GM18873 (cell line): ENCODE measurements around the gene PDE8A.

Experiments used
- ATAC-seq: cut with Tn5 transposase; IDR thresholded peaks from one replicate; pipeline ENCODE4 v1.9.1; 2021; ENCODE audit warnings: mild to moderate bottlenecking, moderate library complexity, moderate number of reproducible peaks; ENCODE audit not compliant: unreplicated experiment, low FRiP score

PDE8A gene

DNA sequence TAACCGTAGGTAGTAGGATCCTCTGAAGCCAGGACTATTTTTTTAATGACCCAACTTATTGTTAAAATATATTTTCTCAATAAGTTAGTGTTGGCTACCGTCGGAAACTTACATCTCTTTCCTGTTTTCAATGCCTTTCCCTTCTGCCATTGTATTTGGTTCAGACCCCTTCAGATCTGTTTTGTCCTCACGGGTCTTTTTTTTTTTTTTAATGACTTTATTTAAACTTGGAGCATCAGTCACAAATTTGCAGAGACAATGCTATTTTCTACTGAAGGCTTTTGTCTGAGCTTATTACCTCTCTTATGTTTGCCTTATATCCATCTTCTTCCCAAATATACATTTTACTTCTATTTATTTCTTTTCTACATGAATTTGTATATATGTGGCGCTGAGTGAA, 47.6 kb downstream of the PDE8A start:
- ATAC-seq, result no peak

DNA sequence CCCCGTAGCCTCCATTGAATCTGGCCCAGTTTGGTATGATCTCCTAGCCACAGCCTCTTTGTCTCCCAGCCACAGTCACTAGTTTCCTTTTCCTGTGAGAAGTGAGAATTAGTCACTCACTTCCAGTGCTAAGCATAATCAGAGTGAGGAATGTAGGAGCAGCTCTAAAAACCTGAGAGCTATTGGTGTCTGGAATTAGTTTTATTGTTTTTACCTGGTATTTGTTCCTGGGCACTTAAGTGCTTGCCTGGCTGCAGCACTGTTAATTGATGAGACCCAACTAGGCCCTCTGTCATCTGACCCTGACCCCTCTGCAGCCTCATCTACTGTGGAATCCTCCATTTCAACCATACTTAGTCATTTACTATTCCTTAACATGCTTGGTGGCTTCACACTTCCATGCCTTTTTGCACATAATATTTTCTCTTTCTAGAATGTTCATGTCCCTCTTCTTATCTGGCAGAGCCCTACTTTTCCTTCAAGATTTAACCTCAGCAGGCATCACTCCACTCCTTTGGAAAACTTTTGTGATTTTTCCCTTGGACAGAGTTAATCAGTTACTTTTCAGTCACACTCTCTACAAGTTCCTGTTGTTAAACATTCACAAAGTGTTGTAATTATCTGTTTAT, 48.8 kb downstream of the PDE8A start:
- ATAC-seq, result no peak

DNA sequence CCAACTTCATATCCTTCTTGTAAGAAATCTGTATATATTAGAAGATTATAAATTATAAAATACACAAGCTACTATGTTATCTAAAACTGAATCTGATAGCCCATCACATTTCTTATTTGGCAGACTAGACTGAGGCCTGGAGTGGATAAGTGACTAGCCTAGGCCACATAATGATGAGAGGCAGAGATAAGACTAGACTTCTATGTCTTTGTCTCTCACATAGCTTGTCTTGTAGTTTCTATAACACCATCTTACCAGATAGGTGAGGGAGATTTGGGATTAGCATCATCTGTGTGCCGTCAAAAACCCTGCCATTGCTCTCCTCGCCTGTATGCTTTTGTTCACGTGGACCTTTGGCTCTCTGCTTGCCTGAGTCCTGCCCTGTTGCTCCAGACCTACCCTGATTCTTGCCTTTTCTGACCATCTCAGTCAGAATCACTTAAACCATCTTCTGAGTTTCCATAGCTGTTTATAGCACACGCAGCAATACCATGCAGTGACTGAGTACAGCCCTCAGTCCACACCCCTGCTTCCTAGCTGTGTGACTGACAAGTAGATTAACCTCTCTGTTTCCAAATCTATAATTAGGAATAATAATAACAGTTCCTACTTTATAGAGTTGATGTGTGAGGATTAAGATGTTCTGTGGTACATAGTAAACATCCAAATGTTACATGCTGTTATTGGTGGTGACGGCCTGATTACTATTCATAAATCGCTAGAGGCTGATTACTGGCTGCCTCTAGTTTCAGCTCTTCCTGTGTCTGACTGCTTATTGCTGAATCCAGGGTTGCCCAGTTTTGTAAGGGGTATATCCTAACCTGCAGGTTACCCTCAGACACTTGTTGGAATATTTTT, 49.7 kb downstream of the PDE8A start:
- ATAC-seq, result no peak

DNA sequence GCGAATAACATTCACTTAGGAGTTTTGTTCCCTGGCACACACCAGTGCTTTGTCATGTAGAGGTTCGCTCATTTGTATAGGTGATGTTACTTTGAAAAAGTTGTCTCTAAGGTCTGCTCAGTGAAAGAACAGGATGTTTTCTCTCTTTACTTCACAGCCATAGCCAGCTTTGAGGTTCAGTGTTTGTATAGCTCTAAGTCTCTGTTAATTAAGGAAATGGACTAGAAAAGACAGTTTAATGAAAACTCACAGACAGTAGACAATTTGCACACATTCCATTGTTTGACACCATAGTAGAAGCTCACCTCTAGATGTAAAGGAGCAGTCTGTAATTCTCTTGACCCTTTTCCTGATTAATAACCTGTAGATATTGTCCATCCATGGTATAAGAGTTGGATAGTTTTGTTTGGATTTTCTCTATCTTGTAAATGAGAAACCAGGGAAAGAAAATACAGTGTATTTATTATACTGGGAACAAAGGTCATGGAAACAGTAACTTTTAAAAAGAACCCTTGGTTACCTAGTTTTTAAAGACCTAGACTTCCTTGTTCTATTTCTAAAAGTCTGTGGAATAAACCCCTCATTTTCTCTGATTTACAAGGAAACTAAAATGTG, 50.4 kb downstream of the PDE8A start:
- no peak for ATAC-seq

DNA sequence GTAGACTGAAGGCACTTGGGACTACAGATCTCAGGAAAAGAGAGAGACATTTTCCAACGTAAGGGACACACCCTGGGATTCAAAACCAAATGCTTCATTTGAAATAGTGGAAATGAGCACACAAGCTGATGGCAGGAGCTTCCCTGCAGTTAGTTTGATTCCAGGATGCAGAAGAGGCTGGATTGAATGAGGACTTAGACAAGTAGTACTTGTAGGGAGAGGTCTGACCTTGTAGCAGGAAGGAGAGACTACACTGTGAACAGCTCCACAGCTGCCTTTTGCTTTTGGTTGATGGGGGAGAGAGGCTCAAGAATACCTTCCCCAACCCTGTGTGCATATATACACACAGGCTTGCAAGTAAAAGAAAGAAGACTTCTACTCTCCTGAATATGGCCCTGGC, 51.5 kb downstream of the PDE8A start:
- ATAC-seq, result no peak

DNA sequence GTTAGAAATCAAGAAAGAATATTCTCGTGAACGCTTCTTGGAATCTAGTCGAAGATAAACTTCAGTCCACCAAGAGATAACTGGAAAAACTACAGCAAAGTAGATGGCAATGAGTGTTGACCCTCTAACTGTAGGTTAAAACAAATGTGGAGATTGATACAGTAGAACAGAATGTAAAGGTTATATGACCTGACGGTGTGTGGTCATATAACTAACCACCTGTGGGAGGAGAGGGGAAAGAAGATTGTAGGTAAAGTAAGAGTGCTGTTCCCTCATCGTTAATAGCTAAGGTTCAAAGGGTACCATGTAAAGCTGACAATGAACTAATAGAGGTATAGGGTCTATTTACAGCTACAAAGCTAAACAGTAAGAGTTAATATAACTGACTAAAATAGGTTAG, 52.6 kb downstream of the PDE8A start:
- no peak for ATAC-seq

DNA sequence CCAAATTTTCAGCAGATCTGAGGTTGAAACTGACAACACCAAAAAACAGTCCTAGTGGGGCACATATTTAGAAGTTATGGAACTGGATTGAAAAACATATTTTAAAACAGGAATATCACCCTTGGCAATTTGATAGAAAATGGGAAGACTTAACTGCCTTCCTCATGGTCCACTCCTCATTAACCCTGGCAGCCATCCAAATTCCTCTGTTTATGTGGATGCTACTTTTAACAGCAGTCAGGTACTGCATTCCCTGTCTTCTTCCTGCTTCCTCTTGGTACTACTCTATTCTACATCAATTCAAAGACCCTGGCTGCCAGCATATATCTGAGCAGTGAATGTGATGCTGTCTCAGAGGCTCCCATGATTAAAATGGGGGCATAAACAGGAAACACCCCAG, 54.3 kb downstream of the PDE8A start:
- ATAC-seq, result no peak

DNA sequence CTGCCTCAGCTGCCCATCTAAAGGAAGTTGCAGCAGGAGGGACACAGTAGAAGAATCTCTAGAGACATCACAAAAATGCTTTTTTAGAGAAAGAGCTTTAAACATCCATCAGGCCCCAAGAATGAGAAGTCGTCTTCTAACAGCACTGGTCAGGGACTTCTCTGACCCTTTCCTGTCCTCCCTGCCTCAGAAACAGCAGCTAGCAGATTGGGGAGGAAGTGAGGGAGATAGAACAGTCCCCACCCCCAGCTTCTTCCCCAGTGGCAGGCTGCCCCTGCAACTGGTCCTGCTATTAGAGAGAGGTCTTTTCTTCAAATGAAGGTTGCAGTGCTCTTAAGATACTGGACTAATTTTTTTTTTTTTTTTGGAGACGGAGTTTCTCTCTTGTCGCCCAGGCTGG, 55.1 kb downstream of the PDE8A start:
- ATAC-seq, result no peak

DNA sequence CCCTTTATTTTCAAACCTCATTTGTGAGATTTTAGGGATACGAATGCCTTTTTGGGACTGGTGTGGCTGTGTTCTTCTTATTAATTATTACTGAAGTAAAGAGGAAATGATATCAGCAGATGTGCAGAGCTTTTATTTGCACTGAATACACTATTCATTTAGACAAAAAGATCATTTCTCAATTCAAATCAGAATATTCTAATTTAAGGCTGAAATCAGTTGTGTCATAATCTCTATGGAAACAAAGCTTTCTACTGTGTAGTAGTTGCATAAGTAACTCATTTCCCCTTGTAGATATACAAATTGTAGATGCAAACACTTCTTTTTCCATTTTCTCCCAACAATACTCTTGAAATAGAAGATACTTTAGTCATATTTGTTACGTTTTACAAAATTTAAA, 56.0 kb downstream of the PDE8A start:
- ATAC-seq, result no peak

DNA sequence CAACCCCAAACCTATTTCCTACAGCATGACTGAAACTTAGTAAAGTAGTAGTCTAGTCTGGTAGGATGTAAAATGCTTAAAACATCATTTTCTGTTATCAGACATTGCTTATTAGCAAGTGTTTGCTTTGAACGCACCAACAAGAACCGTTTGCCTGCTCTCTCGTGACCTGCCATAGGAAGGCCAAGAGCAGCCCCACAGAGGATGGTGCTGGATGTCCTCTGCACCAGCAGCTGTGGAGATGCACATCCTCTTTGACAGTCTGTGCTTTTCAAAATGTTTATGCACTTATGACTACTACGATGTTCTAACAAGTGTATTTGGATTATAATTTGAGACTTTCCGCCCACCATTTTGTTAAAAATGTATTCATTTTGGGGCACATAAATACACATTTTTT, 59.6 kb downstream of the PDE8A start:
- ATAC-seq, result no peak

DNA sequence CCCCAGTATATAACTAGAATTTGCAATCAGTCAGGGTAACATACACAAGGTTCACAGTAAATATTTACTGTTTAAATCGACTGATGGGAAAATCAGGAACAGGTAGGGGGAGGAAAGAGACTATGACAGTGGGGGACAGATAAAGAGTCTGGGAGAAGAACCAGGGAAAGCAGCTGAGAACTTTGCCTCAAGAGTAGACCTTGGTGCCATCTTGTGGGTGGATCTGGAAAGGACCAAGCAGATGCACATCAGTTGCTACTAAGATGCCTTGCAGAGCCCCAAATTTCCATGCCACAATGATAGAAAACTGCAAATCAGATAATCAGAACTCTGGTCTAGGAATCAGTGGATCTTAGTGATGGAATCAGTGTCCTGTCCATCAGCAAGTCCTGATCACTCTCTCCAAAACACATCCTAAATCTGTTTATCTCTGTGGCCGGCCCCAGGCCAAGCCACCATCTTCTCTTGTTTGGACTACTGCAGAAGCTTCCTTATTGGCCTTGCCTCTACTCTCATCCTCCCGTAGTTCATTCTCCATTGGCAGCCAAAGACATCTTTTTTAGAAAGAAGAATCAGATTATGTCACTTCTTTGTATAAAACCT, 62.7 kb downstream of the PDE8A start:
- ATAC-seq, result no peak

DNA sequence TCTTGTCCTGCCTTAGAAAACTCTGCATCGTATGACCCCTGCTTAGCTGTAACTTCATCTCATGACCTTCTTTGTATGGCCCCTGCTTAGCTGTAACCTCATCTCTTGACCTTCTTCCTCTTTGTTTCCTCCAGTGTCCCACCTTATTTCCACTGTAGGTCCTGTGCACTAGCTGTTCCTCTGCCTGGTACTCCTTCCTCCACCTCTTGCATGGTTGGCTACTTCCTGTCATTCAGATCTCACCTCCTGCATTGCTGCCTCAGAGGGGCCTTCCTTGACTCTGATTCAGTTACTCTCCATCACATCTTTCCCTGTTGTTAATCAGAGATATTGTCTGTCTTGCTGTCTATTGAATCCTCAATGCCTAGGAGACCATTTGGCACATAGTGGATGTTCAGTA, 63.2 kb downstream of the PDE8A start:
- no peak for ATAC-seq

DNA sequence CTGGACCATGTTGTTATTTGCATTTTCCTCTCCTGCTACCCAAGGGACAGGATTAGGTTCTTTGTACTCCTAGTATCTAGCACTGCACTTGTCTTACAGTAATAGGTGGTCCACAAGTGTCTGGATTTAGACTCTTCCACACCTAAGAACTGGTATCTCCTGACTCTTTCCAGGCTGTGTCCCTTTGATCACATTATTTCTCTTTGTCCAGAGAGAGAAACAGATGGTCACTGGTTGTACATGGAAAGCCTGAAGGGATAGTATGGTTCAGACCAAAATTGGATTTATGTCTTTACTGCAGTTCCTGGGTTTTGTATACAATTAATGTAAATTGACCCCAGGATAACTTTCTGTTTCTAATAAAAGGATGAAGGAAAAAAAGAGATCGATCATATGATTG, 64.0 kb downstream of the PDE8A start:
- no peak for ATAC-seq

DNA sequence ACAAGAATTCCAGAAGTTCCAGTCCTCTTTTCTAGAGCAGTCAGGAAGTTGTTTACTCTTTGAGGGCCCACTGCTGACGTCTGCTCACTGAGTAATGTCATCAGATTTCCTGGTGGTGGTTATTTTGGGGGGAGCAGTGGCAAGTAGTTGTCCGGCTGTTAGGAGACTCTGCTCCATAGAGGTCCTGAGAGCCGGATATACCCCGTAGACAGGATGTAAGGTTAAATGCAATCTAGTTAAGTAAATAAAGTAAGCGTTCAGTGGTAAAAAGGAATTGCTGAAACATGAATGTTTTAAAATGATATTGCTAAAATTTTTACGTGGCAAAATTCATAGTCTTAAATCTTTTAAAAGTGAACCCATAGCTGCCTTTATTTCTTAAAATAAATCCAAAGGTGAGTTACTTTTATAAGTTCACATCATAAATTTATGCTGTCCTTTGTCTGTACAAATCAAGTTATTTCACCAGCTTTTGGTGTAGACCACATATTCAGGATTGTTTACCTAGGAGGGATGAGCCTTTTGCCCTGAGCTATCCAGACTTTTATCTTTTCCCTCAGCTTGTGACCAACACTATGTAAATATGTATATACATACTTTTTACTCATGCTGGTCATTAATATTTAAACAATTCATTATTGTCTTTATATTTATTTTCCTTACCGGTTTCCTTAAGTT, 65.8 kb downstream of the PDE8A start:
- ATAC-seq, result no peak

DNA sequence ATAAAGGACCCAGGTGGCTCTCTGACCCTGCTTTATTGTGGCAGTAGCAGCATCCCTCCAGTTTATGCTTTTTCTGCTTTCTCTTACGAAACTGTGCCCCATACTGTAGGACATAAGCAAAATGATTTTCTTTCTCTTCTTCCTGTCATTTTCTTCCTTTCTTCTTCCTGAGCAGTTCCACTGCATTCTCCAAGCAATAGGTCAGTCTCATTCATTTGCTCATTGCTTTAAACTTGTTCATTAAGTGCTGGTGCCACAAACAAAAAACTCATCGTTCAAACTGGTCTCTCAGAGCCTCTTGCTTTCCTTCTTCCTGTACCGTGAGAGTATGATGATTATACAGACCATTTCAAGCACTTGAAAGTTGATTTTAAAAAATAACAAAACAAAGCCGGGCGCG, 66.8 kb downstream of the PDE8A start:
- ATAC-seq, result no peak

DNA sequence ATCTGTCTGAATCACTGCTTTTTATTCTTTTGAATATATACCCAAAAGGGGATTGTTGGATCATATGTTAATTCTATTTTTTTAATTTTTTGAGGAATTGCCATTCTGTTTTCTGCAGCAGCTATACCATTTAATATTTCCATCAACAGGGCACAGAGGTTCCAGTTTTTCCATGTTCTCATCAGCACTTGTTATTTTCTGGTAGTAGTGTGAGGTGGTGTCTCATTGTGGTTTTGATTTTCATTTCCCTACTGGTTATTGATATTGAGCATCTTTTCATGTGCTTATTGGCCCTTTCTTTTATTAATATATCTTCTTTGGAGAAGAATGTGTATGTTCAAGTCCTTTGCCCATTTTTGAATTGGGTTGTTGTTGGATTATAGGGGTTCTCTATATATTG, 68.1 kb downstream of the PDE8A start:
- ATAC-seq, result no peak

DNA sequence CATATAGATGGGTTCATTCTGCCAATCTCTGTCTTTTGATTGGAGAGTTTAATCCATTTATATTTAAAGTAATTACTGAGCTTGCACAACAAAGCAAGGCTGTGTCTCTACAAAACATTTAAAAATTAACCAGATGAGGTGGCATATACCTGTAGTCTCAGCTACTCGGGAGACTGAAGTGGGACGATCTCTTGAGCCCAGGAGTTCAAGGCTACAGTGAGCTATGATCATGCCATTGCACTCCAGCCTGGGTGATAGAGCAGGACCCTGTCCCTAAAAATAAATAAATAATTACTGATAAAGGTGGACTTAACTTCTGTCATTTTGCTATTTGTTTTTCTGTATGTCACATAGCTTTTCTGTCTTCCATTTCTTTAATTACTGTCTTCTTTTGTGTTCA, 78.1 kb downstream of the PDE8A start:
- no peak for ATAC-seq

DNA sequence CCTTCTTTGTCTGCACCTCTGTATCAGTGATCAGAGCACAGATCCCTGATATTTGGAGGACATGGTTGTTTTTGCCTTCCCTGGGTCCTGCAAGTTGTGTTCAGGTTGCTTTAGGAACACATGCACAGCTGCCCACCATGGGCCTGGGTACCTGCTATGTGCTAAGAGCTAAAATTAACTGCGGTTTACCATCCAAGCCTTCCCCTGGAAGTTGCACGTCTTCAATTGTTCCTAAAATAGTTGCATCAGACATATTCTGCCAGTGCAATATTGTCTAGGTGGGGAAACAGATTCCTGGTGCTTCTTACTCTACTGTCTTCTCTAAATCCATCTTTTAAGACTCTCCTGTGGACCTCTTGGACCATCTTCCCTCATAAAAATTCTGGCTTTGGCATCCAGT, 80.9 kb downstream of the PDE8A start:
- ATAC-seq, result no peak

DNA sequence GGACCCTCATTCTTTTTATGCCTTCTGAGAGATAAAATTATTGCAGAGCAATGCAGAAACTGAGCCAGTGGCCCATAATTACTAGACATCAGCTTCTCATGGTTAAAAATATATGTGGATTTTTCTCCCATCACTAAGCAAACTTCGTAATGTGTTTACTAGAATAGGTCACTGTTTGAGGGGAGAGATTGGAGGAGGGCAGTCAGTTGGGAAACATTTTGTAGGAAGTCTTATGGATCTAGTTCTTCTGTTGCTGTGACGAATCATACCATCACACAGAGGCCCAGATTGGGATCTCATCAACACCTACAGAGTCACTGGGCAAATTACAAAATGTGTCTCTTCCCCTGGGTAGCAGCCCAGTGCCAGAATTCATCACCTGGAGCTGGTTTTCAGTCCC, 81.4 kb downstream of the PDE8A start:
- no peak for ATAC-seq

DNA sequence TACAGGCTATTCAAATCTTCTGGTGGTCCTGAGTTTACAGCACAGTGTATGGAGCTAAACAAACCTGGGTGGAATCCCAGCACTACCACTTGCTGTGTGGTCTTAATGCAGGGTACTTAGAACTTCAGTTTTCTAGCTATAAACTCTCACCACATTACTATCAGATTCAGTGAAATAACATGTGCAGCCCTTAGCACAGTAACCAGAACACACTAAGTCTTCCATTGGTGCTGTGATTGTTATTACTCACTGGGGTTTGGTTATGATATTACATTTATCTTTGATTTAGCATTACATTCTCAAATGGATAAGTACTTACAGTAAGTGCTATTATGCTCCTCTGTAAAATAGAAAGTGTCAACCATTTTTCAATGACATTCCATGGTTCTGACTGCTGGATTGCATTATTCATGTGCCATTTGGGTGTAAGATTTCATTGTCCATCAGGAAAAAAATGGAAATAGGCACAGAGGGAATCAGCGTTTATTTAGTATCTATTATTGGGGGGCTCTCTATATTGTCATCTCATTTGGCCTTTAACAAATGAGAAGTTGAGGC, 81.9 kb downstream of the PDE8A start:
- ATAC-seq, result no peak

DNA sequence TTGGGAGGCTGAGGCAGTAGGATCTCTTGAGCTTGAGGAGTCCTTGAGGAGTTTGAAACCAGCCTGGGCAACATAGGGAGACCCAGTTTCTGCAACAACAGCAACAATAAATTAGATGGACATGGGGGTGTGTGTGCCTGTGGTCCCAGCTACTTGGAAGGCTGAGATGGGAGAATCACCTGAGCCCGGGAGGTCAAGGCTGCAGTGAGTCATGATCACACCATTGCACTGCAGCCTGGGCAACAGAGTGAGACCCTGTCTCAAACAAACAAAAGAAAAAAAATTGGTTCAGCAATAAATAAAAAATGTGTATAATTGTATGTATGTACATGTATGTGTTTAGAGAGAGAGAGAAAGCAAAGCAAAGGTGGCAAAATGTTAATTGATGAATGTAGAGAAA, 83.1 kb downstream of the PDE8A start:
- no peak for ATAC-seq
